ENCODE results near the gene CNDP2. TPM values are rescaled to one million over a fixed set of nuclear protein-coding genes. Genes with fewer than 3 reads are reported as not detected.

CNDP2 gene
- total RNA-seq, 1 donor from 2014 or later = 198 TPM

GRCh38 chr18:74463254-74463653, 32.9 kb upstream of the CNDP2 start:
- DNase-seq (ENCODE audit: low spot score in 2 of 2, unreplicated experiment in 2 of 2) = peak in 1 of 2 experiments; percentile 34
- H3K9me3 Mint-ChIP-seq = no peaks in the 10 kb centered on the region
- peaks cover 68% of the 10 kb centered on the region for H3K27me3 Mint-ChIP-seq (ENCODE audit: low read depth)
- TF ChIP-seq CTCF (IDR thresholded peaks at IDR 0.05; ENCODE audit: unreplicated experiment) = no peak
- no peaks in the 10 kb centered on the region for H3K4me1 Mint-ChIP-seq
- no peak overlapping the region for H3K4me3 Mint-ChIP-seq
- H3K36me3 Mint-ChIP-seq = no peaks in the 10 kb centered on the region
- H3K27ac Mint-ChIP-seq = no peak overlapping the region

GRCh38 chr18:74463983-74464382, 32.2 kb upstream of the CNDP2 start:
- no peak overlapping the region for H3K4me3 Mint-ChIP-seq

GRCh38 chr18:74465775-74466174, 30.4 kb upstream of the CNDP2 start:
- Mint-ChIP-seq H3K27ac (no peak overlapping the region), H3K36me3 (no peaks in the 10 kb centered on the region), H3K4me1 (no peaks in the 10 kb centered on the region), H3K27me3 (ENCODE audit: low read depth) (peaks cover 44% of the 10 kb centered on the region), H3K9me3 (peaks cover 13% of the 10 kb centered on the region), H3K4me3 (no peak overlapping the region)
- no peak for DNase-seq (ENCODE audit: low spot score in 2 of 2, unreplicated experiment in 2 of 2)
- no peak for TF ChIP-seq CTCF (IDR thresholded peaks at IDR 0.05; ENCODE audit: unreplicated experiment)

More at GRCh38 chr18:74463983-74464382, 32.2 kb upstream of the CNDP2 start:
- Mint-ChIP-seq H3K9me3 (no peaks in the 10 kb centered on the region), H3K27me3 (ENCODE audit: low read depth) (peaks cover 60% of the 10 kb centered on the region), H3K4me1 (no peaks in the 10 kb centered on the region), H3K27ac (no peak overlapping the region), H3K36me3 (no peaks in the 10 kb centered on the region)
- DNase-seq (ENCODE audit: low spot score in 2 of 2, unreplicated experiment in 2 of 2) = peak in 1 of 2 experiments; percentile 16
- no peak for TF ChIP-seq CTCF (IDR thresholded peaks at IDR 0.05; ENCODE audit: unreplicated experiment)

- no peaks in the 10 kb centered on the region for H3K36me3 Mint-ChIP-seq
- H3K9me3 Mint-ChIP-seq = peaks cover 13% of the 10 kb centered on the region
- no peak for DNase-seq (ENCODE audit: low spot score in 2 of 2, unreplicated experiment in 2 of 2)
- TF ChIP-seq CTCF (IDR thresholded peaks at IDR 0.05; ENCODE audit: unreplicated experiment) = no peak
- H3K4me3 Mint-ChIP-seq = no peak overlapping the region
- H3K27ac Mint-ChIP-seq = no peak overlapping the region
- H3K27me3 Mint-ChIP-seq (ENCODE audit: low read depth) = peaks cover 16% of the 10 kb centered on the region
- no peaks in the 10 kb centered on the region for H3K4me1 Mint-ChIP-seq
Observed at GRCh38 chr18:74468547-74469061, 27.6 kb upstream of the CNDP2 start.

- Mint-ChIP-seq H3K27ac (no peak overlapping the region), H3K4me1 (no peaks in the 10 kb centered on the region), H3K9me3 (peaks cover 13% of the 10 kb centered on the region), H3K27me3 (ENCODE audit: low read depth) (peaks cover 7% of the 10 kb centered on the region), H3K36me3 (no peaks in the 10 kb centered on the region), H3K4me3 (no peak overlapping the region)
- no peak for TF ChIP-seq CTCF (IDR thresholded peaks at IDR 0.05; ENCODE audit: unreplicated experiment)
- DNase-seq (ENCODE audit: low spot score in 2 of 2, unreplicated experiment in 2 of 2) = no peak
Observed at GRCh38 chr18:74472312-74472711, 23.9 kb upstream of the CNDP2 start.

Data from mesothelial cell of epicardium (in vitro differentiated cells).